Vagina (tissue), 2 donors: ENCODE measurements around the gene APLF. TPM values are rescaled to one million over a fixed set of nuclear protein-coding genes. Genes with fewer than 3 reads are reported as not detected.

Source experiments
- DNase-seq, 2 donors: peaks; one replicate each; pipeline ENCODE4 v3.0.0-alpha.2; 2017; ENCODE audit errors: extremely low spot score in 2 of 2
- H3K27ac ChIP-seq: fragments of 200-600 bp; sonication (generic); one replicate; pipeline ENCODE4 v1.5.1; 2019
- H3K27me3 ChIP-seq: fragments of 200-600 bp; sonication (generic); one replicate; pipeline ENCODE4 v1.5.1; 2019
- H3K36me3 ChIP-seq, 2 donors: fragments of 200-600 bp; sonication (generic); one replicate each; pipeline ENCODE4 v1.5.1; 2017 to 2019
- H3K4me1 ChIP-seq: fragments of 200-600 bp; sonication (generic); one replicate; pipeline ENCODE4 v1.5.1; 2019
- H3K4me3 ChIP-seq, 2 donors: fragments of 200-600 bp; sonication (generic); 1 replicate in 1 of 2; 2 replicates in 1 of 2; pipeline ENCODE4 v1.5.1; 2016 to 2019
- H3K9me3 ChIP-seq: fragments of 200-600 bp; sonication (generic); one replicate; pipeline ENCODE4 v1.5.1; 2019
- POLR2A ChIP-seq, 2 donors: fragments of 450-650 bp; IDR thresholded peaks; one replicate each; pipeline ENCODE4 v1.6.1; 2017; ENCODE audit warnings: antibody characterized with exemption in 2 of 2, mild to moderate bottlenecking in 2 of 2, moderate library complexity in 2 of 2
- POLR2AphosphoS5 ChIP-seq, 2 donors: sonication (generic); formaldehyde crosslinking; IDR thresholded peaks; one replicate each; pipeline ENCODE4 v1.9.0; 2017; ENCODE audit warnings: antibody characterized with exemption in 2 of 2, mild to moderate bottlenecking in 2 of 2, low read depth in 1 of 2; ENCODE audit not compliant: insufficient read depth in 1 of 2
- intact Hi-C: fragments of 100-400 bp; cut with DNase I; formaldehyde crosslinking; loops from one replicate; pipeline ENCODE4 v1.15.1; 2023
- total RNA-seq: library from RNA; depleted of rRNA; stranded (reverse); fragments of >200 nt; gene quantifications from one replicate; pipeline ENCODE4 v1.2.3, GENCODE V29; 2016
- TF ChIP-seq, protein P1 (sequence below), 3 experiments: fragments of 450-650 bp in 2 of 3; fragments of 200-600 bp in 1 of 3; sonication (generic) in 1 of 3; IDR thresholded peaks; one replicate each; pipeline ENCODE4 v1.5.1; 2017 to 2019; ENCODE audit warnings: antibody characterized with exemption in 3 of 3, mild to moderate bottlenecking in 2 of 3, moderate library complexity in 2 of 3

Gene APLF, protein sequence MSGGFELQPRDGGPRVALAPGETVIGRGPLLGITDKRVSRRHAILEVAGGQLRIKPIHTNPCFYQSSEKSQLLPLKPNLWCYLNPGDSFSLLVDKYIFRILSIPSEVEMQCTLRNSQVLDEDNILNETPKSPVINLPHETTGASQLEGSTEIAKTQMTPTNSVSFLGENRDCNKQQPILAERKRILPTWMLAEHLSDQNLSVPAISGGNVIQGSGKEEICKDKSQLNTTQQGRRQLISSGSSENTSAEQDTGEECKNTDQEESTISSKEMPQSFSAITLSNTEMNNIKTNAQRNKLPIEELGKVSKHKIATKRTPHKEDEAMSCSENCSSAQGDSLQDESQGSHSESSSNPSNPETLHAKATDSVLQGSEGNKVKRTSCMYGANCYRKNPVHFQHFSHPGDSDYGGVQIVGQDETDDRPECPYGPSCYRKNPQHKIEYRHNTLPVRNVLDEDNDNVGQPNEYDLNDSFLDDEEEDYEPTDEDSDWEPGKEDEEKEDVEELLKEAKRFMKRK
- total RNA-seq: 18.7 TPM

DNA sequence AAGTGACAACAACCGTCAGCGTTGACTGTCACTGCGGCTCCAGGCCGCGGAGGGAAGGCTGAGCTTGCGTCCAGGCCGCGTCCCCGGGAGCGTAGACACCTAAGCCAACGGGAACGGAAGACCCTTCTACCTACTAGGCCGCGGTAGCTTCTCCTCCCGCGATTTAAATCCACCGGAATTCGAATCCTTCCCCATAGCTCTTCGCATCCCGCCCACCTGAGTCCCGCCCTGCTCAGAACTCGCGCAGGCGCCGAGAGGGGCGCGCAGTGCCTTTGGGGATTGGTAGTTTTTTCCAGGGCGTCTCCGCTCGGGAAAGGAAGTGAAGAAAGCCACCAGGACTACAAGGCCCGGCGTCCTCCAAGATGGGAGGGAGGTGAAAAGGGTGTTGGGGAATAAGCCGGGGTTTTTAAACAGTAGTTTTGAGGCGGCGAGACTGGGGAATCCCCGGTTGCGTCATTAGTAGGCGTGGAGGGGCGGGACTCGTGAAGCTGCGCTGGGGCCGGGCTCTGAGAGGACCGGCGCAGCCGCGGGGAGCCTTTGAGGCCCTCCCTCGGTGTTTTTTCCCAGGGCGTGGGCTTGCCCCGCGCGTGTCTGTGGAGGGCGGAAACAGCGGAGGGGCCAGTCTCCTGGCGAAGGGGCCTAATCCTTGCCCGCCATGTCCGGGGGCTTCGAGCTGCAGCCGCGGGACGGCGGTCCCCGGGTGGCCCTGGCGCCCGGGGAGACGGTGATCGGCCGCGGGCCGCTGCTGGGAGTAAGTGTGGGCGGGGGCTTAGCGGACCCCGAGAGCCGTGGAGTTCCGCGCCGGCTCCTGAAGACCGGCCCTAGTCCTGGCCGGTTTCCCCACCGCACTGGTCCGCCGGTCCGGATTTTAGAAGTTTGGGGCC is at the start of gene APLF, which contains the start of gene FBXO48:
APLF (plus strand) TSS at position 509 of the 884 bp plus-strand sequence; CDS start at position 656, 147 bp downstream.
FBXO48 (minus strand) TSS at position 218 of the 884 bp plus-strand sequence. CDS start 2,149 bp downstream, outside the sequence.
- intact Hi-C loops: no loop called here

DNA sequence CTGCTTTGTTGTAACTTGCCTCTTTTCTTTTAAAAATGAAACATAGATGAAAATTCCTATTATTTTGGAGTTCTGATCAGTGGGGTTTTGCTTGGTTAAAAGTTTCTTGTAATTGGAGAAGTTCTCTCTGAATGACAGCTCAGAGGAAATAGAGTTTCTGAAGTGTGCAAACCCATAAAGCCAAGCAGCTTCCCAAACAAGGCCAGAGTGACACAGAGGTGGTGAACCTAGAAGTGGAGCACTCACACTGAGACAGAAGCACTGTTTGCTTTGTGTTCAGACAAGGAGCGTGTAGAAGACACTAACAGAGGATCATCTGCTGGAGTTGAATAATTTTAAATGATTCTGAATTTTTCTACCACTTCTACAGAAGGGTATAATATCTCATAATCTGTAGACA is 49.5 kb upstream of the APLF start:
- H3K27ac ChIP-seq: no peak overlapping the region
- H3K4me1 ChIP-seq: no peaks in the 10 kb centered on the region
- H3K4me3 ChIP-seq: no peak overlapping the region
- no peak for TF ChIP-seq POLR2AphosphoS5 (IDR thresholded peaks at IDR 0.05; ENCODE audit: insufficient read depth in 1 of 2, low read depth in 1 of 2)
- TF ChIP-seq, protein P1, sequence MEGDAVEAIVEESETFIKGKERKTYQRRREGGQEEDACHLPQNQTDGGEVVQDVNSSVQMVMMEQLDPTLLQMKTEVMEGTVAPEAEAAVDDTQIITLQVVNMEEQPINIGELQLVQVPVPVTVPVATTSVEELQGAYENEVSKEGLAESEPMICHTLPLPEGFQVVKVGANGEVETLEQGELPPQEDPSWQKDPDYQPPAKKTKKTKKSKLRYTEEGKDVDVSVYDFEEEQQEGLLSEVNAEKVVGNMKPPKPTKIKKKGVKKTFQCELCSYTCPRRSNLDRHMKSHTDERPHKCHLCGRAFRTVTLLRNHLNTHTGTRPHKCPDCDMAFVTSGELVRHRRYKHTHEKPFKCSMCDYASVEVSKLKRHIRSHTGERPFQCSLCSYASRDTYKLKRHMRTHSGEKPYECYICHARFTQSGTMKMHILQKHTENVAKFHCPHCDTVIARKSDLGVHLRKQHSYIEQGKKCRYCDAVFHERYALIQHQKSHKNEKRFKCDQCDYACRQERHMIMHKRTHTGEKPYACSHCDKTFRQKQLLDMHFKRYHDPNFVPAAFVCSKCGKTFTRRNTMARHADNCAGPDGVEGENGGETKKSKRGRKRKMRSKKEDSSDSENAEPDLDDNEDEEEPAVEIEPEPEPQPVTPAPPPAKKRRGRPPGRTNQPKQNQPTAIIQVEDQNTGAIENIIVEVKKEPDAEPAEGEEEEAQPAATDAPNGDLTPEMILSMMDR (IDR thresholded peaks at IDR 0.05): no peak
- no peak for TF ChIP-seq POLR2A (IDR thresholded peaks at IDR 0.05)
- intact Hi-C loops: no loop called here
- DNase-seq: no peak
- H3K9me3 ChIP-seq: no peaks in the 10 kb centered on the region
- H3K36me3 ChIP-seq: no peaks in the 10 kb centered on the region
- H3K27me3 ChIP-seq: no peaks in the 10 kb centered on the region

More for the DNA sequence above, at the start of gene APLF, which contains the start of gene FBXO48:
- H3K9me3 ChIP-seq: no peaks in the 10 kb centered on the region
- H3K36me3 ChIP-seq: no peaks in the 10 kb centered on the region
- peak within 1 kb of the TSS; percentile 76 to 79 for H3K4me3 ChIP-seq
- peak; percentile 99 for DNase-seq
- peak within 1 kb of the TSS; percentile 93 for H3K27ac ChIP-seq
- H3K27me3 ChIP-seq: no peaks in the 10 kb centered on the region
- H3K4me1 ChIP-seq: peaks cover 31% of the 10 kb centered on the region
- TF ChIP-seq POLR2AphosphoS5 (IDR thresholded peaks at IDR 0.05; ENCODE audit: insufficient read depth in 1 of 2, low read depth in 1 of 2): peak; percentile 94 to 98
- TF ChIP-seq, protein P1 (IDR thresholded peaks at IDR 0.05): no peak
- TF ChIP-seq POLR2A (IDR thresholded peaks at IDR 0.05): peak in 1 of 2 donors; percentile 73

DNA sequence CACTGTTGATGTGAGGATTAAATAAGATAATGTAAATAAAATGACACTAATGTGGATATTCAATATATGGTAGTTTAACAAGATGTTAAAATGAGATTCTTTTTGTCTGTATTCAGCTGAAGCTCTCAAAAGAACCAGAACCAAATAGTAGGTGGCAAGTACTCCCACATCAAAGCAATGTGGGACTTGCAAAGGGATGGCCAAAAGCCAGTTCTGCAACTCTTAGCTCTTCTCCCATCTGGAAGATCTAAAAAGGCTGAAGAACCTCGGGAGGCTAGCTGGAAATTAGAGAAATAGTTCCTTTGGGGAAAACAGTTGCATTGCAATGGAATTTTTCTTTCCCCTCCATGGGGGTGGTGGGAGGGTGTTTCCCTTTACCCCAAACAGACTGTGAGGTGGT is 49.0 kb upstream of the APLF start:
- no peaks in the 10 kb centered on the region for H3K9me3 ChIP-seq
- H3K4me3 ChIP-seq: no peak overlapping the region
- no peak for DNase-seq
- TF ChIP-seq POLR2A (IDR thresholded peaks at IDR 0.05) (no peak), POLR2AphosphoS5 (IDR thresholded peaks at IDR 0.05; ENCODE audit: insufficient read depth in 1 of 2, low read depth in 1 of 2) (no peak)
- TF ChIP-seq, protein P1 (IDR thresholded peaks at IDR 0.05): no peak
- no peaks in the 10 kb centered on the region for H3K27me3 ChIP-seq
- H3K36me3 ChIP-seq: no peaks in the 10 kb centered on the region
- no peaks in the 10 kb centered on the region for H3K4me1 ChIP-seq
- no peak overlapping the region for H3K27ac ChIP-seq
- intact Hi-C loops: no loop called here

DNA sequence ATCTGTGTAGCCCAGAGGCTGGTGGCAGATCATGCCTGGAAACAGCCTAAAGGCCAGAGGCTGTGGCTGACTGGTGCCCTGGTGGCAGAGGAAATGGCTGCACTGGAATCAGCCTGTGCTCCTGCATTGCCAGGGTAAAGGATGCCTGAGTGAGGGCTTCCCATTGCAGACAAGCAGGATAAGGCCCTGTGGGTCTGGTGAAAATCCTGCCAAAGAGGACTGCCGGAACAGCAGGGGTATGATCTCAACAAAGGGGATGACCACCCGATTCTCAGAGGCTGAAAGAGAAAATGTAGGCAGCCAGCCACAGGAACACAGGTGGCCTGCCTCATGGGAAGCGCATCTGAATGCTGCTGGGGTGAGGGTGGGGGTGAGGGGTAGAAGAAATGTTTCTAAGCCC is 48.5 kb upstream of the APLF start:
- no peaks in the 10 kb centered on the region for H3K36me3 ChIP-seq
- no peaks in the 10 kb centered on the region for H3K4me1 ChIP-seq
- no peaks in the 10 kb centered on the region for H3K27me3 ChIP-seq
- no peak overlapping the region for H3K27ac ChIP-seq
- no peak overlapping the region for H3K4me3 ChIP-seq
- intact Hi-C loops: no loop called here
- no peak for TF ChIP-seq POLR2A (IDR thresholded peaks at IDR 0.05)
- TF ChIP-seq, protein P1 (IDR thresholded peaks at IDR 0.05): no peak
- no peak for TF ChIP-seq POLR2AphosphoS5 (IDR thresholded peaks at IDR 0.05; ENCODE audit: insufficient read depth in 1 of 2, low read depth in 1 of 2)
- no peak for DNase-seq
- H3K9me3 ChIP-seq: no peaks in the 10 kb centered on the region
